Measurements from ENCODE around the gene LZTS2. TPM values are rescaled to one million over a fixed set of nuclear protein-coding genes. Genes with fewer than 3 reads are reported as not detected.
A peak's percentile ranks its signal among the peaks of the same experiment; 100 is the strongest.

LZTS2 gene
- total and polyA plus RNA-seq, 2 of the 4 experiments (the other 2 are of a cell fraction) = 19.2 to 101 TPM

DNA sequence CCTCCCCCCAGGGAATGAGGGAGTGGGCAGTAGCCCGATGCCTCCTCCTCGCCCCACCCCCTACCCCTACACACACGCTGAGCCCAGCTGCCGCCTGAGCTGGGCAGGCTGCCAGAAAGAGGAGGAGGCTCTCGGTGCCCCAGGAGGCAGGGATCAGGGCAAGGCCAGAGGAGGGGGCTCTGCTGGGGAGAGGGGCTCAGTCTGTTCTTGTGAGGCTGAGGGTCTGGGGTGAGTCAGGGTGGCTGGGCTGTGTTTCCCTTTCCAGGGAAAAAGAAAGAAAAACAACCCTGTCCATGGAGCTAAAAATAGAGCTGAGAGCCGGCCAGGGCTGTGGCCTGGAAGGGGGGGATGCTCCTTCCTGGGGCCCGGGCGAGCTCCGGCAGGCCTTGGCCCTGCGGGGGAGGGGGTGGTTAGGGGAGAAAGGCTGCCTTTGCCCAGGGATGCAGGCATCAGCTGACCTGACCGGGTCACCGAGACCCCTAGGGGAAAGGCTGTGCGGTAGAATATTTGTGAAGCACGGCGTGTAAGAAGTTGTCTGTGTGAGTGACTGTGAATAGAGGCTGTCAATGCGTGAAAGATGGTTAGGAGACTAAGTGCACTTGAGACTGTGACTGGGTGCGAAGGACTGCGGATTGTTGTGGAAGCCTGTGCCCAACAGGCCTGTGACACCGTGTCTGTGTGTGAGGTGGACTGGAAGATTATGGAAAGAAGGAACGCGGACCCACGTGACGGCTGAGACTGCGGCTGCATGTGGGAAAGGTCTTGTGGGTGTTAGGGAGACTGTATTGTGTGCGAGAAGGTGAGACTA lies 1.2 kb upstream of the LZTS2 start:
- in situ Hi-C loops (cut with MboI; ENCODE audit: low sequenced_read_pairs) = no loop called here
- peaks cover 25% of the 10 kb centered on the region for H3K4me1 ChIP-seq (ENCODE audit: control insufficient read depth, insufficient read depth, low read length)
- H3K23ac ChIP-seq (ENCODE audit: low read depth, low read length) = peak overlapping the region; percentile 100
- peak overlapping the region; percentile 100 for H2AK5ac ChIP-seq (ENCODE audit: low read depth, low read length)
- CTCF ChIA-PET = interaction anchor here (0.6 to 4.4 kb wide), 4 partner anchors 9 to 61 kb away, joined by 3 to 48 read pairs (median 9); no protein-coding TSS in a partner anchor
- intact Hi-C loops (cut with micrococcal nuclease) = loop anchor here (1.0 kb wide), 1 partner anchor 15 kb away; no protein-coding TSS in a partner anchor
- H3K4me2 ChIP-seq (ENCODE audit: low read depth, low read length) = peak overlapping the region; percentile 88
- POLR2A ChIA-PET (ENCODE audit: unreplicated experiment) = no interaction called here
- no peak; the same call in 1 of the 2 replicates for TF ChIP-seq CHD1 (IDR thresholded peaks at IDR 0.05; ENCODE audit: low read depth, low read length)
- TF ChIP-seq, protein P1, sequence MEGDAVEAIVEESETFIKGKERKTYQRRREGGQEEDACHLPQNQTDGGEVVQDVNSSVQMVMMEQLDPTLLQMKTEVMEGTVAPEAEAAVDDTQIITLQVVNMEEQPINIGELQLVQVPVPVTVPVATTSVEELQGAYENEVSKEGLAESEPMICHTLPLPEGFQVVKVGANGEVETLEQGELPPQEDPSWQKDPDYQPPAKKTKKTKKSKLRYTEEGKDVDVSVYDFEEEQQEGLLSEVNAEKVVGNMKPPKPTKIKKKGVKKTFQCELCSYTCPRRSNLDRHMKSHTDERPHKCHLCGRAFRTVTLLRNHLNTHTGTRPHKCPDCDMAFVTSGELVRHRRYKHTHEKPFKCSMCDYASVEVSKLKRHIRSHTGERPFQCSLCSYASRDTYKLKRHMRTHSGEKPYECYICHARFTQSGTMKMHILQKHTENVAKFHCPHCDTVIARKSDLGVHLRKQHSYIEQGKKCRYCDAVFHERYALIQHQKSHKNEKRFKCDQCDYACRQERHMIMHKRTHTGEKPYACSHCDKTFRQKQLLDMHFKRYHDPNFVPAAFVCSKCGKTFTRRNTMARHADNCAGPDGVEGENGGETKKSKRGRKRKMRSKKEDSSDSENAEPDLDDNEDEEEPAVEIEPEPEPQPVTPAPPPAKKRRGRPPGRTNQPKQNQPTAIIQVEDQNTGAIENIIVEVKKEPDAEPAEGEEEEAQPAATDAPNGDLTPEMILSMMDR (conservative IDR thresholded peaks at IDR 0.05; ENCODE audit: low read depth, low read length) = 0 out of 2 replicates have a peak, but pooled peaks have one; percentile 6
- peak; percentile 21; the same call in 1 of the 2 replicates for TF ChIP-seq BHLHE40 (IDR thresholded peaks at IDR 0.05; ENCODE audit: low read depth, low read length)
- peak; percentile 82; the same call in 1 of the 2 replicates for TF ChIP-seq MAZ (IDR thresholded peaks at IDR 0.05; ENCODE audit: borderline replicate concordance, low read depth, low read length)
- TF ChIP-seq USF2 (IDR thresholded peaks at IDR 0.05; ENCODE audit: low read depth, low read length) = peak; percentile 84
- H3K79me1 ChIP-seq (ENCODE audit: low read depth in 1 of 2, low read length in 2 of 2) = peaks cover 8 to 43% of the 10 kb centered on the region in 2 experiments; a peak in 3 of 4 replicates
- peak overlapping the region; percentile 66 for H3K9ac ChIP-seq (ENCODE audit: low read depth, low read length)
- H3K4me3 ChIP-seq (ENCODE audit: insufficient read depth, low read depth, low read length) = peak overlapping the region; percentile 78
- WGBS, 2 experiments (ENCODE audit: extremely low coverage in 2 of 2, insufficient read length in 1 of 2) = 2% methylated on average over 15 of the region's 25 CpGs; no CpG with 5 or more reads in 1 of the 2 experiments
- H3K36me3 ChIP-seq (ENCODE audit: control insufficient read depth, insufficient read depth, low read length) = peaks cover 12% of the 10 kb centered on the region; the same call in 1 of the 2 replicates
- H2AK9ac ChIP-seq (replicated peaks; ENCODE audit: low read depth, low read length, poor library complexity) = peak overlapping the region; percentile 100
- H2BK5ac ChIP-seq (ENCODE audit: low read depth, low read length, poor library complexity, severe bottlenecking) = peak overlapping the region; percentile 97
- no peaks in the 10 kb centered on the region for H3K27me3 ChIP-seq (ENCODE audit: control insufficient read depth, insufficient read depth, low read length)
- peaks cover 31% of the 10 kb centered on the region for H4K20me1 ChIP-seq (ENCODE audit: insufficient read depth, low read length)
- H4K8ac ChIP-seq (ENCODE audit: low read depth in 2 of 2, low read length in 2 of 2) = peak overlapping the region; percentile 80 to 99
- H3K18ac ChIP-seq (ENCODE audit: low read depth, low read length) = peak overlapping the region; percentile 88
- peak; percentile 81 for DNase-seq
- no peaks in the 10 kb centered on the region for H3K9me3 ChIP-seq (ENCODE audit: control insufficient read depth, insufficient read depth, low read length)
- peak overlapping the region; percentile 96 for H3K56ac ChIP-seq (ENCODE audit: extremely low read depth, insufficient read depth, low read length)
- H4K91ac ChIP-seq (ENCODE audit: insufficient read depth, low read depth, low read length) = peak overlapping the region; percentile 100
- peak overlapping the region; percentile 91 for H2BK20ac ChIP-seq (ENCODE audit: low read depth, low read length)
- BruUV-seq (replicated peaks) = no TSS peak
- H2BK120ac ChIP-seq (ENCODE audit: low read depth, low read length) = peak overlapping the region; percentile 99
- dilution Hi-C loops (cut with HindIII; ENCODE audit: low sequenced_read_pairs, unreplicated experiment) = no loop called here
- H2AFZ ChIP-seq (replicated peaks; ENCODE audit: low read length, poor library complexity) = peak overlapping the region; percentile 92
- H3K9me1 ChIP-seq (ENCODE audit: insufficient read depth, low read length) = peaks cover 4% of the 10 kb centered on the region
- ATAC-seq (ENCODE audit: low read depth) = peak; percentile 21
- H3K27ac ChIP-seq (ENCODE audit: insufficient read depth, low read length) = peak overlapping the region; percentile 95
- H2BK15ac ChIP-seq (ENCODE audit: low read depth, low read length) = peak overlapping the region; percentile 99
- H3K14ac ChIP-seq (replicated peaks; ENCODE audit: low read depth, low read length) = peak overlapping the region; percentile 100
- peak overlapping the region; percentile 100 for H3K4ac ChIP-seq (ENCODE audit: low read depth, low read length)
- peak overlapping the region; percentile 85 for H4K5ac ChIP-seq (ENCODE audit: low read depth, low read length)

Data from IMR-90 (cell line).